ENCODE results near the gene WNT3A.

Gene WNT3A

GRCh38 chr1:228062085-228062791 lies 55.4 kb downstream of the WNT3A start:
- Histone ChIP-seq H3K36me3 (no peaks in the 10 kb centered on the region), H3K4me1 (no peaks in the 10 kb centered on the region), H3K9me3 (no peaks in the 10 kb centered on the region; the same call in 1 of the 2 replicates), H3K27me3 (peaks cover 32% of the 10 kb centered on the region), H3K4me3 (ENCODE audit: low read depth, low read length) (no peak overlapping the region)
- no peak for TF ChIP-seq CTCF (IDR thresholded peaks at IDR 0.05; ENCODE audit: low read depth, low read length)
- DNase-seq: no peak

- H3K4me1 ChIP-seq: no peaks in the 10 kb centered on the region
- no peaks in the 10 kb centered on the region for H3K36me3 ChIP-seq
- peaks cover 28% of the 10 kb centered on the region for H3K27me3 ChIP-seq
- no peak for DNase-seq
- H3K4me3 ChIP-seq (ENCODE audit: low read depth, low read length): no peak overlapping the region
- TF ChIP-seq CTCF (IDR thresholded peaks at IDR 0.05; ENCODE audit: low read depth, low read length): no peak
- H3K9me3 ChIP-seq: no peaks in the 10 kb centered on the region; the same call in 1 of the 2 replicates
Observed at GRCh38 chr1:228062812-228063211, 56.0 kb downstream of the WNT3A start.

GRCh38 chr1:228063251-228064191 lies 56.7 kb downstream of the WNT3A start:
- no peak for DNase-seq
- H3K36me3 ChIP-seq: no peaks in the 10 kb centered on the region
- no peak overlapping the region for H3K4me3 ChIP-seq (ENCODE audit: low read depth, low read length)
- TF ChIP-seq CTCF (IDR thresholded peaks at IDR 0.05; ENCODE audit: low read depth, low read length): no peak
- no peaks in the 10 kb centered on the region; the same call in 1 of the 2 replicates for H3K9me3 ChIP-seq
- peaks cover 23% of the 10 kb centered on the region for H3K27me3 ChIP-seq
- no peaks in the 10 kb centered on the region for H3K4me1 ChIP-seq

- no peaks in the 10 kb centered on the region for H3K4me1 ChIP-seq
- no peak for TF ChIP-seq CTCF (IDR thresholded peaks at IDR 0.05; ENCODE audit: low read depth, low read length)
- H3K9me3 ChIP-seq: no peaks in the 10 kb centered on the region; the same call in 1 of the 2 replicates
- H3K27me3 ChIP-seq: peaks cover 15% of the 10 kb centered on the region
- DNase-seq: no peak
- no peaks in the 10 kb centered on the region for H3K36me3 ChIP-seq
- H3K4me3 ChIP-seq (ENCODE audit: low read depth, low read length): no peak overlapping the region
Observed at GRCh38 chr1:228064296-228064695, 57.5 kb downstream of the WNT3A start.

- H3K4me1 ChIP-seq: no peaks in the 10 kb centered on the region
- H3K36me3 ChIP-seq: no peaks in the 10 kb centered on the region
- peaks cover 9% of the 10 kb centered on the region for H3K27me3 ChIP-seq
- DNase-seq: no peak
- H3K4me3 ChIP-seq (ENCODE audit: low read depth, low read length): no peak overlapping the region
- no peaks in the 10 kb centered on the region for H3K9me3 ChIP-seq
- TF ChIP-seq CTCF (IDR thresholded peaks at IDR 0.05; ENCODE audit: low read depth, low read length): no peak
Observed at GRCh38 chr1:228064741-228065542, 58.1 kb downstream of the WNT3A start.
